ENCODE data around the gene ALDH3A2.

Gene ALDH3A2

DNA sequence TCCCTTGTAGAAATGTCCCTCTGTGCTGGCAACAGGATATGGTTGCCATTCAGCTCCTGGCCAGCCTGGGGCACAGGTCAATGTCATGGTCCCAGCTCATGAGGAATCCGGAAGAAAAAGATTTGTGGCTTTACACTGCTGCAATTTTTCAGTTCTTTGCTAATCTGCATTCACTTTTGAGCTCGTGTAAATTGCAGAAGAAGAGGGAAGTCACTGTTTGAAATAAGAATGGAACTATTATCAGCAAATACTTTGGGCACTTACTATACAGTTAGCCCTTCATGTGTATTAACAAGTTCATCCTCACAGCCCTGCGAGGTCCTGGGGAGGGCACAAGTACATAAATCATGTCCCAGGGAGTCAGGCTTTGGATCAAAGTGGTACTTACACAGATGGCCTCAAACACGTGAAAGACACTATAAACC, 53.7 kb downstream of the ALDH3A2 start:
- Histone ChIP-seq H2BK120ac (ENCODE audit: low read depth, low read length) (no peak overlapping the region), H3K36me3 (replicated peaks in 1 of 2; ENCODE audit: control insufficient read depth in 2 of 2, insufficient read depth in 2 of 2, low read length in 2 of 2) (no peaks in the 10 kb centered on the region), H3K27ac (replicated peaks; ENCODE audit: low read length) (no peak overlapping the region), H3K18ac (ENCODE audit: low read length) (no peak overlapping the region), H3K27me3 (ENCODE audit: control insufficient read depth in 3 of 3, insufficient read depth in 3 of 3, low read depth in 1 of 3, low read length in 3 of 3) (no peaks in the 10 kb centered on the region), H2BK5ac (ENCODE audit: low read length) (no peak overlapping the region), H4K8ac (ENCODE audit: low read depth, low read length) (no peak overlapping the region), H2BK12ac (ENCODE audit: low read length) (no peak overlapping the region), H2AK5ac (ENCODE audit: low read depth, low read length) (no peak overlapping the region), H3K79me1 (ENCODE audit: low read depth, low read length) (no peaks in the 10 kb centered on the region), H2BK15ac (ENCODE audit: low read length) (no peak overlapping the region), H3K4me3 (ENCODE audit: low read length in 2 of 2) (no peak overlapping the region), H4K91ac (ENCODE audit: low read depth, low read length, poor library complexity) (no peak overlapping the region), H3K9me3 (replicated peaks in 1 of 2; ENCODE audit: control insufficient read depth in 2 of 2, insufficient read depth in 1 of 2, low read depth in 1 of 2, low read length in 2 of 2) (no peaks in the 10 kb centered on the region), H3K9ac (ENCODE audit: low read depth, low read length, poor library complexity) (no peak overlapping the region), H2AFZ (ENCODE audit: low read length) (no peak overlapping the region), H3K4me2 (ENCODE audit: insufficient read depth, low read length, poor library complexity, severe bottlenecking) (no peak overlapping the region), H3K23ac (ENCODE audit: low read depth, low read length, poor library complexity) (no peak overlapping the region), H3K14ac (ENCODE audit: low read length) (no peak overlapping the region), H3K4me1 (ENCODE audit: control insufficient read depth in 2 of 2, insufficient read depth in 1 of 2, low read depth in 1 of 2, low read length in 2 of 2) (peaks cover 19 to 36% of the 10 kb centered on the region in 2 donors), H3K4ac (ENCODE audit: low read length) (no peak overlapping the region)
- no CpG with 5 or more reads among the region's 4 CpGs for WGBS, 2 donors (ENCODE audit: extremely low coverage in 2 of 2, insufficient read length in 2 of 2, insufficient replicate concordance in 1 of 2)
- no peak for DNase-seq (ENCODE audit: low spot score)

DNA sequence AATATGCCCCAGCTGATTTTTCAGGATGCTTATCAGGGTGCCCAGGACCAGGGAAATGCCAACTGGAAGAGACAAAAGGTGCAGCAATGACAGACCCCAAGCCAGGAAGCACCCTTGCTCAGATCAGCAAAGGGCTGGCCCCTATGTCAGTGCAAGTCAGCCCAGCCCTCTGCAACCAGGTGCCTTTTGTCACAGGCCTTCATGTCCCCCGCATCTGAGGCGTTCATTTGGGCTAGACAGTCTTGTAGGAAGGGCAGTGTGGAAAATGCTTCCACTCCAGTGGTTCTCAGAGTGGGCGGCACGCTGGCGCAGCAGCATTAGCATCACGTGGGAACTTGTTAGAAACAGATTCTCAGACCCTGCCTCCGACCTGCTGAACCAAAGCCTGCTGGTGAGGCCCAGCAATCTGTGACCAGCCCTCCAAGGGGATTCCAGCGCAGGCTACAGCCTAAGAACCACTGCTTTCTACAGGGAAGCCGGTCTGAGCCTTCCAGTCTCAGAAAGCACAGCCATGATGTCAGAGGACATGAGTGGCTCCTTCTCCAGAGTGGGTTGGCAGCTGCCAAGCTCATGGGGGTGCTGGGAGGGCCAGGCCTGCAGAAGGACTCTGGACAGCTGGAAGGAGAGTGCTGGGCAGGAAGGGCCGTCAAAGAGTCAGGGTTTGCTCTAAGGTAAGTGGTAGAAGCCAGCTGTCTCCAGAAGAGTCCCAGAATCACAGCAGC, 54.7 kb downstream of the ALDH3A2 start:
- H3K4me2 ChIP-seq (ENCODE audit: insufficient read depth, low read length, poor library complexity, severe bottlenecking) = no peak overlapping the region
- peak overlapping the region; percentile 64 for H2AFZ ChIP-seq (ENCODE audit: low read length)
- H4K8ac ChIP-seq (ENCODE audit: low read depth, low read length) = no peak overlapping the region
- H3K9me3 ChIP-seq (replicated peaks in 1 of 2; ENCODE audit: control insufficient read depth in 2 of 2, insufficient read depth in 1 of 2, low read depth in 1 of 2, low read length in 2 of 2) = no peaks in the 10 kb centered on the region
- peak overlapping the region; percentile 27 for H3K27ac ChIP-seq (replicated peaks; ENCODE audit: low read length)
- peak overlapping the region; percentile 68 for H3K18ac ChIP-seq (ENCODE audit: low read length)
- H3K9ac ChIP-seq (ENCODE audit: low read depth, low read length, poor library complexity) = peak overlapping the region; percentile 55
- no peak overlapping the region for H4K91ac ChIP-seq (ENCODE audit: low read depth, low read length, poor library complexity)
- H2AK5ac ChIP-seq (ENCODE audit: low read depth, low read length) = peak overlapping the region; percentile 94
- H3K79me1 ChIP-seq (ENCODE audit: low read depth, low read length) = no peaks in the 10 kb centered on the region
- no CpG with 5 or more reads among the region's 10 CpGs for WGBS, 2 donors (ENCODE audit: extremely low coverage in 2 of 2, insufficient read length in 2 of 2, insufficient replicate concordance in 1 of 2)
- no peak overlapping the region for H3K4ac ChIP-seq (ENCODE audit: low read length)
- no peaks in the 10 kb centered on the region for H3K36me3 ChIP-seq (replicated peaks in 1 of 2; ENCODE audit: control insufficient read depth in 2 of 2, insufficient read depth in 2 of 2, low read length in 2 of 2)
- peaks cover 19 to 40% of the 10 kb centered on the region in 2 donors for H3K4me1 ChIP-seq (ENCODE audit: control insufficient read depth in 2 of 2, insufficient read depth in 1 of 2, low read depth in 1 of 2, low read length in 2 of 2)
- no peak for DNase-seq (ENCODE audit: low spot score)
- H2BK12ac ChIP-seq (ENCODE audit: low read length) = peak overlapping the region; percentile 86
- H2BK5ac ChIP-seq (ENCODE audit: low read length) = peak overlapping the region; percentile 88
- peak overlapping the region; percentile 7 for H2BK15ac ChIP-seq (ENCODE audit: low read length)
- H3K4me3 ChIP-seq (ENCODE audit: low read length in 2 of 2) = no peak overlapping the region
- no peaks in the 10 kb centered on the region for H3K27me3 ChIP-seq (ENCODE audit: control insufficient read depth in 3 of 3, insufficient read depth in 3 of 3, low read depth in 1 of 3, low read length in 3 of 3)
- H3K14ac ChIP-seq (ENCODE audit: low read length) = no peak overlapping the region
- no peak overlapping the region for H2BK120ac ChIP-seq (ENCODE audit: low read depth, low read length)
- H3K23ac ChIP-seq (ENCODE audit: low read depth, low read length, poor library complexity) = peak overlapping the region; percentile 46

DNA sequence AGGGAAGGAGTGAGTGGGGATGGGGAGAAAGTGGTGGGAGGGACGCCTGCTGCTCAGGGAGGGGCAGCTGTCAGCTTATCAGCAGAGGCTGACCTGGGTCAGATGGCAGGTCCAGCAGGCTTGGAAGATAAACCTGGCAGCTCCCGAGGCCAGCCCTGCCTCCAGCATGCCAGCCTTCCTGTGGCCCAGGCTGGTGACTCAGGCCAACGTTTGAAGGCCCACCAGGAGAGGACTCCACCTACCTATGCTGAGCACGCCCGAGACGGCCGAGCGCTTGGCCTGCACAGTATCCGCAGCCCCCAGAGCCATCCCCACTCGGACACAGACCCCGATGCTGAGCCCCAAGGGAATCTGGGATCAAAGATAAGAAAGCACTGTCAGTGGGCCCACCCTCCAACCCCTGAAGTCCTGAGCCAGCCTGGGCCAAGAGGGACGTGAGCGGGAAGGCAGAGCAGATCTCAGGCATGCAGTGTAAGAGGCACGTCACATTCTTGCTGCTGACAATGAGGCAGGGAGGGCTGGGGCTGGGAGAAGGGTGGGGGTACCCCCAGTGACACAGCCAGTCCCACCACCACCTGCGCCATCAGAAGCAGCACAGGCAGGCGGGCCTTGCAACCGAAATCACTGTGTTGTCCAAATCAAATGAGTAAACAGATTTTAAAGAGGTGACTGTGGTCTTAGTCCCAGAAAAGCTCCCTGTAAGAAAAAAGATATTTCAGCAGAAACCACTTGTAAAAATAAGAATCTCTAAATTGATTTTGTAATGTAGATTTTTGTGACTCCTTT, 55.5 kb downstream of the ALDH3A2 start:
- no peaks in the 10 kb centered on the region for H3K79me1 ChIP-seq (ENCODE audit: low read depth, low read length)

DNA sequence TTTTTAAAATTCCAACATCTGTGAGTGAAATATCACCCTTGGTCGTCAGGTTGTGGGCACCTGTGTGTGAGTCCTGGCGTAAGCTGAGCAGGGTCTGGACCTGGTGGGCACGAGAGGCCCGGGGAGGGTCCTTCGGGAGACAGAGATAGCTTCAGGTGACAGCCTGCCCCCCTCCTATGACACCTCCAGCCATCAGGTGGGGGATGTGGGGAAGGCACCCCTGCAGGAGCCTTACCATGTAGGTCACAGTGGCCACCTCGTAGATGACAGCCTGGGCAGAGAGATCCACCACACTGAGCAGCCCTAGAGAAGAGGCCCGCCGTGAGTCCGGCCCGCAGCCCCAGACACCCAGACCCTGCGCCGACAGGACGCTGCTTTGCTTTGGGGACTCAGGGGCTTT, 56.6 kb downstream of the ALDH3A2 start:
- no peaks in the 10 kb centered on the region for H3K79me1 ChIP-seq (ENCODE audit: low read depth, low read length)
- H3K18ac ChIP-seq (ENCODE audit: low read length) = peak overlapping the region; percentile 89
- H2BK15ac ChIP-seq (ENCODE audit: low read length) = peak overlapping the region; percentile 8
- peaks cover 0 to 5% (median 0%) of the 10 kb centered on the region in 3 experiments for H3K27me3 ChIP-seq (ENCODE audit: control insufficient read depth in 3 of 3, insufficient read depth in 3 of 3, low read depth in 1 of 3, low read length in 3 of 3)
- H3K9ac ChIP-seq (ENCODE audit: low read depth, low read length, poor library complexity) = no peak overlapping the region
- H2BK5ac ChIP-seq (ENCODE audit: low read length) = no peak overlapping the region
- peaks cover 19 to 40% of the 10 kb centered on the region in 2 donors for H3K4me1 ChIP-seq (ENCODE audit: control insufficient read depth in 2 of 2, insufficient read depth in 1 of 2, low read depth in 1 of 2, low read length in 2 of 2)
- H3K36me3 ChIP-seq (replicated peaks in 1 of 2; ENCODE audit: control insufficient read depth in 2 of 2, insufficient read depth in 2 of 2, low read length in 2 of 2) = no peaks in the 10 kb centered on the region
- H2AFZ ChIP-seq (ENCODE audit: low read length) = no peak overlapping the region
- WGBS, 2 donors (ENCODE audit: extremely low coverage in 2 of 2, insufficient read length in 2 of 2, insufficient replicate concordance in 1 of 2) = no CpG with 5 or more reads among the region's 13 CpGs
- H3K4me3 ChIP-seq (ENCODE audit: low read length in 2 of 2) = no peak overlapping the region
- H2AK5ac ChIP-seq (ENCODE audit: low read depth, low read length) = peak overlapping the region; percentile 16
- DNase-seq (ENCODE audit: low spot score) = no peak
- H4K8ac ChIP-seq (ENCODE audit: low read depth, low read length) = no peak overlapping the region
- no peak overlapping the region for H2BK120ac ChIP-seq (ENCODE audit: low read depth, low read length)
- H3K23ac ChIP-seq (ENCODE audit: low read depth, low read length, poor library complexity) = no peak overlapping the region
- H3K27ac ChIP-seq (replicated peaks; ENCODE audit: low read length) = no peak overlapping the region
- H4K91ac ChIP-seq (ENCODE audit: low read depth, low read length, poor library complexity) = no peak overlapping the region
- peak overlapping the region; percentile 90 for H3K14ac ChIP-seq (ENCODE audit: low read length)
- no peak overlapping the region for H3K4ac ChIP-seq (ENCODE audit: low read length)
- H3K9me3 ChIP-seq (replicated peaks in 1 of 2; ENCODE audit: control insufficient read depth in 2 of 2, insufficient read depth in 1 of 2, low read depth in 1 of 2, low read length in 2 of 2) = no peaks in the 10 kb centered on the region
- no peak overlapping the region for H3K4me2 ChIP-seq (ENCODE audit: insufficient read depth, low read length, poor library complexity, severe bottlenecking)
- H2BK12ac ChIP-seq (ENCODE audit: low read length) = no peak overlapping the region

More for the DNA sequence above, 55.5 kb downstream of the ALDH3A2 start:
- Histone ChIP-seq H3K4me2 (ENCODE audit: insufficient read depth, low read length, poor library complexity, severe bottlenecking) (no peak overlapping the region), H3K4me3 (ENCODE audit: low read length in 2 of 2) (no peak overlapping the region), H4K8ac (ENCODE audit: low read depth, low read length) (peak overlapping the region; percentile 99), H2BK120ac (ENCODE audit: low read depth, low read length) (no peak overlapping the region), H2BK5ac (ENCODE audit: low read length) (peak overlapping the region; percentile 88), H3K9ac (ENCODE audit: low read depth, low read length, poor library complexity) (peak overlapping the region; percentile 55), H3K14ac (ENCODE audit: low read length) (no peak overlapping the region), H2BK12ac (ENCODE audit: low read length) (peak overlapping the region; percentile 86), H3K4me1 (ENCODE audit: control insufficient read depth in 2 of 2, insufficient read depth in 1 of 2, low read depth in 1 of 2, low read length in 2 of 2) (peaks cover 19 to 40% of the 10 kb centered on the region in 2 donors), H3K4ac (ENCODE audit: low read length) (no peak overlapping the region), H2BK15ac (ENCODE audit: low read length) (peak overlapping the region; percentile 7), H3K27ac (replicated peaks; ENCODE audit: low read length) (peak overlapping the region; percentile 27), H4K91ac (ENCODE audit: low read depth, low read length, poor library complexity) (no peak overlapping the region), H3K36me3 (replicated peaks in 1 of 2; ENCODE audit: control insufficient read depth in 2 of 2, insufficient read depth in 2 of 2, low read length in 2 of 2) (no peaks in the 10 kb centered on the region), H3K9me3 (replicated peaks in 1 of 2; ENCODE audit: control insufficient read depth in 2 of 2, insufficient read depth in 1 of 2, low read depth in 1 of 2, low read length in 2 of 2) (no peaks in the 10 kb centered on the region), H3K27me3 (ENCODE audit: control insufficient read depth in 3 of 3, insufficient read depth in 3 of 3, low read depth in 1 of 3, low read length in 3 of 3) (peaks cover 0 to 2% (median 0%) of the 10 kb centered on the region in 3 experiments), H3K18ac (ENCODE audit: low read length) (peak overlapping the region; percentile 68), H2AK5ac (ENCODE audit: low read depth, low read length) (peak overlapping the region; percentile 94), H2AFZ (ENCODE audit: low read length) (peak overlapping the region; percentile 64), H3K23ac (ENCODE audit: low read depth, low read length, poor library complexity) (peak overlapping the region; percentile 46)
- no peak for DNase-seq (ENCODE audit: low spot score)
- no CpG with 5 or more reads among the region's 17 CpGs for WGBS, 2 donors (ENCODE audit: extremely low coverage in 2 of 2, insufficient read length in 2 of 2, insufficient replicate concordance in 1 of 2)
